ENCODE results near the gene FBXO46. TPM values are rescaled to one million over a fixed set of nuclear protein-coding genes. Genes with fewer than 3 reads are reported as not detected.
"Not testable (repeated sequence)": the region's sequence is repeated elsewhere in the genome, so short reads cannot be mapped to it uniquely, and the experiment has no call there.

Gene FBXO46
- polyA plus RNA-seq, 2 of the 4 experiments (the other 2 are of a cell fraction): 4.9 to 12.7 TPM

GRCh38 chr19:45691516-45692186 lies 39.0 kb downstream of the FBXO46 start, which contains the start of gene SNRPD2 (continued):
- TF ChIP-seq, protein P1, sequence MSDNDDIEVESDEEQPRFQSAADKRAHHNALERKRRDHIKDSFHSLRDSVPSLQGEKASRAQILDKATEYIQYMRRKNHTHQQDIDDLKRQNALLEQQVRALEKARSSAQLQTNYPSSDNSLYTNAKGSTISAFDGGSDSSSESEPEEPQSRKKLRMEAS (IDR thresholded peaks at IDR 0.05): peak; percentile 87

DNA sequence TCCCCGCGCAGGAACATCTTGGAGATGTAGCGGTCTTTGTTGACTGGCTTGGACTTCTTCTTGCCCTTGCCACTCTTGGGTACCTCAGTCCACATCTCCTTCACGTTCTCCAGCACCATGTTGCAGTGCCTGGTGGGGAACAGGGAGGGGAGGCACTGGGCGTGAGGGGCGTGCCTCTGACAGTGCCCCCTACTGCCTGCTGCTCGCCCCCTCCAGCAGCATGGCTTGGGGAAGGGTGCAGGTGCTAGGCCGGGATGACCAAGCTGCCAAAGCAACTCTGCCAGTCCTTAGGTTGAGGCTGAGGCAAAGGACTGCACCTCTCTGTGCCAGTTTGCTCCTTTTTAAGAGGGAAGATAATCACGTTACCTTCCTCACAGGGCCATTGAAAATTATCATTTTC lies 43.1 kb downstream of the FBXO46 start:
- DNase-seq (ENCODE audit: low read depth in 1 of 2, low spot score in 1 of 2) (no peak), FAIRE-seq (no peak), ATAC-seq (no peak)
- Histone ChIP-seq H3K4me3 (no peak overlapping the region), H3K9me3 (no peaks in the 10 kb centered on the region), H3K4me1 (peaks cover 8% of the 10 kb centered on the region), H3K4me2 (no peak overlapping the region), H3K27ac (no peak overlapping the region)
- CTCF ChIA-PET: interaction anchor here (0.6 to 2.1 kb wide), 9 partner anchors 8 to 107 kb away, joined by 3 to 8 read pairs (median 4); no protein-coding TSS in a partner anchor
- TF ChIP-seq ATOH8 (CRISPR knock-in tag; IDR thresholded peaks at IDR 0.05; ENCODE audit: low read depth) (no peak), CHD2 (IDR thresholded peaks at IDR 0.05; ENCODE audit: low read length, partially characterized antibody) (no peak), JUNB (IDR thresholded peaks at IDR 0.05) (no peak), RFX5 (IDR thresholded peaks at IDR 0.05) (no peak), CHD4 (IDR thresholded peaks at IDR 0.05; ENCODE audit: borderline replicate concordance) (no peak), EP300 (IDR thresholded peaks at IDR 0.05) (no peak), POLR2A (IDR thresholded peaks at IDR 0.05; ENCODE audit: low read length) (no peak), TP53 (CRISPR knock-in tag; IDR thresholded peaks at IDR 0.05) (no peak), BCL3 (IDR thresholded peaks at IDR 0.05) (no peak), FOSB (CRISPR knock-in tag; IDR thresholded peaks at IDR 0.05) (no peak), HEYL (CRISPR knock-in tag; IDR thresholded peaks at IDR 0.05) (no peak), JUN (IDR thresholded peaks at IDR 0.05) (no peak)
- TF ChIP-seq, protein P2, sequence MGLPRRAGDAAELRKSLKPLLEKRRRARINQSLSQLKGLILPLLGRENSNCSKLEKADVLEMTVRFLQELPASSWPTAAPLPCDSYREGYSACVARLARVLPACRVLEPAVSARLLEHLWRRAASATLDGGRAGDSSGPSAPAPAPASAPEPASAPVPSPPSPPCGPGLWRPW (IDR thresholded peaks at IDR 0.05): no peak
- POLR2A ChIA-PET: interaction anchor here (1.0 kb wide), 1 partner anchor 10 kb away, joined by 4 read pairs; no protein-coding TSS in a partner anchor
- WGBS (ENCODE audit: missing lambda C conversion rate): 93% methylated on average over 9 of the region's 9 CpGs

GRCh38 chr19:45685045-45685444 lies 45.7 kb downstream of the FBXO46 start:
- FAIRE-seq; H3K4me1 ChIP-seq; H3K4me2 ChIP-seq; ATAC-seq; H3K27ac ChIP-seq; H3K9me3 ChIP-seq; H3K4me3 ChIP-seq; DNase-seq (ENCODE audit: low read depth in 1 of 2, low spot score in 1 of 2): not testable (repeated sequence)
- ChIA-PET CTCF (interaction anchor here (0.6 to 10.9 kb wide), 7 partner anchors 8 to 283 kb away, joined by 3 to 159 read pairs (median 4); partner anchors contain the start of genes QPCTL, SIX5 and SNRPD2), POLR2A (interaction anchor here (0.6 to 1.8 kb wide), 4 partner anchors 7 to 206 kb away, joined by 3 to 7 read pairs (median 4); partner anchors contain the start of genes QPCTL and SNRPD2)
- WGBS (ENCODE audit: missing lambda C conversion rate): 87% methylated on average over 11 of the region's 11 CpGs

DNA sequence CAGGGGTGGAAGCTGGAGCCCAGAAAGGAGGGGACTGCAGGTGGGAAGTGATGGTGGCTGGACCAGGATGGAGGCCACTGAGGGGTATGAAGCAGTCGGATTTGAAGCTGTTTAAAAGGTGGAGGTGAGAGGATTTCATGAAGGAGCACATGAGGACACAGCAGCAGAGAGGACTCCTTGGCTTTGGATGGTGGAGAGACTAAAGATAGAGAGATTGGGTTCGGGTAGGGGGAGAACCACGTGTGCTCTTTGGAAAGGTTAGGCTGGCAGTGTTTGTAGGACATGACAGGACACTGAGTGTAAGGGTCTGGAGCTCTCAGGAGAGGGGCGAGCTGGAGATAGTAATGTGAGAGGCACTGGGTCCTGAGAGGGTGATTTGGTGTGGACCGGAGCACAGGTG lies 47.8 kb downstream of the FBXO46 start:
- TF ChIP-seq TP53 (CRISPR knock-in tag; IDR thresholded peaks at IDR 0.05) (no peak), GATA3 (IDR thresholded peaks at IDR 0.05; ENCODE audit: borderline replicate concordance) (no peak), EP300 (IDR thresholded peaks at IDR 0.05) (no peak), CBX2 (IDR thresholded peaks at IDR 0.05; ENCODE audit: borderline replicate concordance, low read depth) (no peak), HOXB13 (CRISPR knock-in tag; IDR thresholded peaks at IDR 0.05; ENCODE audit: low read depth) (no peak), MAFK (IDR thresholded peaks at IDR 0.05; ENCODE audit: partially characterized antibody) (no peak), JUN (IDR thresholded peaks at IDR 0.05) (no peak)
- TF ChIP-seq, protein P2 (IDR thresholded peaks at IDR 0.05): no peak
- TF ChIP-seq, protein P3, sequence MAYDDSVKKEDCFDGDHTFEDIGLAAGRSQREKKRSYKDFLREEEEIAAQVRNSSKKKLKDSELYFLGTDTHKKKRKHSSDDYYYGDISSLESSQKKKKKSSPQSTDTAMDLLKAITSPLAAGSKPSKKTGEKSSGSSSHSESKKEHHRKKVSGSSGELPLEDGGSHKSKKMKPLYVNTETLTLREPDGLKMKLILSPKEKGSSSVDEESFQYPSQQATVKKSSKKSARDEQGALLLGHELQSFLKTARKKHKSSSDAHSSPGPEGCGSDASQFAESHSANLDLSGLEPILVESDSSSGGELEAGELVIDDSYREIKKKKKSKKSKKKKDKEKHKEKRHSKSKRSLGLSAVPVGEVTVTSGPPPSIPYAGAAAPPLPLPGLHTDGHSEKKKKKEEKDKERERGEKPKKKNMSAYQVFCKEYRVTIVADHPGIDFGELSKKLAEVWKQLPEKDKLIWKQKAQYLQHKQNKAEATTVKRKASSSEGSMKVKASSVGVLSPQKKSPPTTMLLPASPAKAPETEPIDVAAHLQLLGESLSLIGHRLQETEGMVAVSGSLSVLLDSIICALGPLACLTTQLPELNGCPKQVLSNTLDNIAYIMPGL (CRISPR knock-in tag; IDR thresholded peaks at IDR 0.05; ENCODE audit: borderline replicate concordance): no peak
- no peak overlapping the region for H3K4me2 ChIP-seq
- ChIA-PET CTCF (interaction anchor here (0.8 to 10.9 kb wide), 6 partner anchors 10 to 243 kb away, joined by 3 to 159 read pairs (median 44); partner anchors contain the start of genes GIPR, QPCTL and SNRPD2), POLR2A (interaction anchor here (4.3 kb wide), 1 partner anchor 9 kb away, joined by 30 read pairs; the partner anchor contains the start of genes QPCTL and SNRPD2)
- H3K27ac ChIP-seq: no peak overlapping the region
- FAIRE-seq (no peak), DNase-seq (ENCODE audit: low read depth in 1 of 2, low spot score in 1 of 2) (no peak), ATAC-seq (peak in 1 of 2 experiments; percentile 9; a peak in 1 of 6 replicates)
- 80% methylated on average over 5 of the region's 5 CpGs for WGBS (ENCODE audit: missing lambda C conversion rate)
- H3K4me3 ChIP-seq: no peak overlapping the region
- peaks cover 8% of the 10 kb centered on the region for H3K4me1 ChIP-seq
- H3K9me3 ChIP-seq: no peaks in the 10 kb centered on the region
